Cardiac muscle cell (in vitro differentiated cells and primary cell): ENCODE data around the gene CST6. TPM values are rescaled to one million over a fixed set of nuclear protein-coding genes. Genes with fewer than 3 reads are reported as not detected.

Experiments
- DNase-seq, 2 donors: peaks; one replicate each; pipeline versions ENCODE4 v3.0.0 to v3.0.0-alpha.2; 2010 to 2017; ENCODE audit warnings: low read depth in 1 of 2, low spot score in 1 of 2
- H3K27ac ChIP-seq: fragments of 200-600 bp; sonication (generic); 2 replicates; pipeline ENCODE4 v1.5.1; 2016
- H3K27me3 ChIP-seq: fragments of 200-600 bp; sonication (generic); 2 replicates; pipeline ENCODE4 v1.6.0; 2016; ENCODE audit warnings: control low read depth
- H3K36me3 ChIP-seq: fragments of 200-600 bp; sonication (generic); 2 replicates; pipeline ENCODE4 v1.5.1; 2016; ENCODE audit warnings: control low read depth
- H3K4me1 ChIP-seq: fragments of 200-600 bp; sonication (generic); 2 replicates; pipeline ENCODE4 v1.8.1; 2017; ENCODE audit warnings: low read depth, mild to moderate bottlenecking, mixed run types
- H3K4me3 ChIP-seq: fragments of 200-600 bp; sonication (generic); 2 replicates; pipeline ENCODE4 v1.5.1; 2016; ENCODE audit warnings: mild to moderate bottlenecking
- H3K9me3 ChIP-seq: fragments of 200-600 bp; sonication (generic); 2 replicates; pipeline ENCODE4 v1.5.1; 2017; ENCODE audit warnings: low read depth, mild to moderate bottlenecking, control low read depth
- CTCF ChIP-seq: IDR thresholded peaks from 2 replicates; pipeline ENCODE4 v1.5.1; 2012; ENCODE audit warnings: low read depth, mild to moderate bottlenecking, low read length
- polyA plus RNA-seq: library from polyadenylated mRNA; unstranded; fragments of >200 nt; fragmentation: Nextera tagmentation; extraction: Ambion mirVana; gene quantifications from 2 replicates; pipeline ENCODE4 v1.2.1, GENCODE V29; 2016
- total RNA-seq: library from RNA; depleted of rRNA; stranded (reverse); fragments of >200 nt; gene quantifications from 2 replicates; pipeline ENCODE4 v1.2.3, GENCODE V29; 2016

The CST6 gene
- total and polyA plus RNA-seq, 2 experiments from 2014 or later, result not detected

GRCh38 chr11:66042996-66043906 is 31.4 kb downstream of the CST6 start:
- H3K36me3 ChIP-seq, result no peaks in the 10 kb centered on the region
- no peak for DNase-seq
- no peak for TF ChIP-seq CTCF
- no peak overlapping the region for H3K4me3 ChIP-seq
- no peaks in the 10 kb centered on the region for H3K9me3 ChIP-seq
- H3K4me1 ChIP-seq, result peaks cover 4% of the 10 kb centered on the region
- H3K27me3 ChIP-seq, result no peaks in the 10 kb centered on the region
- H3K27ac ChIP-seq, result no peak overlapping the region

GRCh38 chr11:66044757-66045156 is 32.9 kb downstream of the CST6 start:
- H3K9me3 ChIP-seq, result no peaks in the 10 kb centered on the region
- no peak for TF ChIP-seq CTCF
- no peak overlapping the region for H3K4me3 ChIP-seq
- no peak for DNase-seq
- H3K36me3 ChIP-seq, result no peaks in the 10 kb centered on the region
- H3K27me3 ChIP-seq, result no peaks in the 10 kb centered on the region
- peaks cover 9% of the 10 kb centered on the region for H3K4me1 ChIP-seq
- H3K27ac ChIP-seq, result no peak overlapping the region

DNA sequence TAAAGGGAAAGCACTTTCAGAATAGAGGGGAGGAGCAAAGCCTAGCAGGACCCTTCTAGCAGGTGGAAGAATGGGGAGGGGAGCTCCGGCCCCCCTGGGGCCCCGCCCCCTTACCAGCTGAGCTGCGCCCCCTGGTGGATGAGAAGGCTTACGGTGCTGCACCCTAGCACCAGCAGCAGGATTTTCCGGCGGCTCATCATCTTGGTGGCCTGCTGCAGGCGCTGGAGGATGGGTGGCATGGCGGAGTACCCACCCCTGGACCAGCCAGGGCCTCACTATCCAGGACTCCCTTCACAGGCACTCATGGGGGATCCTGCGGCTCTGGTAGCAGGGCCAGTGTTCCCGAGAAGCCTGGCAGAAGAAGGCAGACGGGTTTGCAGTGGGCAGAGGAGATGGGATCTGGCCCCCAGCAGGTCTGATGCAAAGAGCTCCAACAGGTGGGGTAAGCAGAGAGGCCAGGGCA is 33.4 kb downstream of the CST6 start:
- Histone ChIP-seq H3K27ac (no peak overlapping the region), H3K27me3 (no peaks in the 10 kb centered on the region), H3K9me3 (no peaks in the 10 kb centered on the region), H3K4me1 (peaks cover 9% of the 10 kb centered on the region), H3K4me3 (no peak overlapping the region), H3K36me3 (no peaks in the 10 kb centered on the region)
- DNase-seq, result peak; percentile 83 to 92
- peak; percentile 95 for TF ChIP-seq CTCF

- H3K36me3 ChIP-seq, result no peaks in the 10 kb centered on the region
- H3K9me3 ChIP-seq, result no peaks in the 10 kb centered on the region
- TF ChIP-seq CTCF, result no peak
- peaks cover 19% of the 10 kb centered on the region for H3K4me1 ChIP-seq
- no peak overlapping the region for H3K4me3 ChIP-seq
- no peak for DNase-seq
- H3K27me3 ChIP-seq, result no peaks in the 10 kb centered on the region
- H3K27ac ChIP-seq, result no peak overlapping the region
Measured at GRCh38 chr11:66046901-66047300, 35.1 kb downstream of the CST6 start.

GRCh38 chr11:66047541-66048365 is 35.9 kb downstream of the CST6 start:
- Histone ChIP-seq H3K27ac (no peak overlapping the region), H3K27me3 (no peaks in the 10 kb centered on the region), H3K36me3 (no peaks in the 10 kb centered on the region), H3K4me1 (peaks cover 19% of the 10 kb centered on the region), H3K4me3 (no peak overlapping the region), H3K9me3 (no peaks in the 10 kb centered on the region)
- no peak for TF ChIP-seq CTCF
- DNase-seq, result no peak
